K562 (cell line): ENCODE measurements around the gene REEP6. TPM values are rescaled to one million over a fixed set of nuclear protein-coding genes. Genes with fewer than 3 reads are reported as not detected.

Source experiments
- CBX2 ChIP-seq: fragments of 200-600 bp; sonication (generic); IDR thresholded peaks from one replicate; pipeline ENCODE4 v1.6.1; 2012; ENCODE audit warnings: mild to moderate bottlenecking, low read length, inconsistent platforms; ENCODE audit not compliant: insufficient read depth, poor library complexity, severe bottlenecking
- CHAMP1 ChIP-seq: fragments of 450-650 bp; IDR thresholded peaks from 2 replicates; pipeline ENCODE4 v1.6.1; 2016; ENCODE audit warnings: mild to moderate bottlenecking
- E2F5 ChIP-seq: sonication (generic); formaldehyde crosslinking; IDR thresholded peaks from 2 replicates; pipeline ENCODE4 v1.8.0; 2022; ENCODE audit warnings: mild to moderate bottlenecking, missing genetic modification reagents
- FOS ChIP-seq: IDR thresholded peaks from 3 replicates; pipeline ENCODE4 v1.6.1; 2011; ENCODE audit not compliant: insufficient read length; ENCODE audit errors: extremely low read depth
- FOXO4 ChIP-seq: fragments of 450-650 bp; formaldehyde crosslinking; IDR thresholded peaks from 2 replicates; pipeline ENCODE4 v1.4.0; 2020; ENCODE audit warnings: mild to moderate bottlenecking, moderate library complexity
- HNRNPH1 ChIP-seq: fragments of 200-400 bp; formaldehyde crosslinking; optimal IDR thresholded peaks from 2 replicates; pipeline ENCODE3; 2017; ENCODE audit warnings: low read depth, mild to moderate bottlenecking, low read length, moderate library complexity
- KDM1A ChIP-seq, 2 experiments: fragments of 450-650 bp; IDR thresholded peaks; 2 replicates each; pipeline ENCODE4 v1.6.1; 2016; ENCODE audit warnings: mild to moderate bottlenecking in 2 of 2
- KLF1 ChIP-seq: fragments of 450-650 bp; IDR thresholded peaks from 2 replicates; pipeline ENCODE4 v1.6.1; 2016; ENCODE audit warnings: missing genetic modification characterization, missing compliant biosample characterization
- RNF2 ChIP-seq: sonication (generic); IDR thresholded peaks from 2 replicates; pipeline ENCODE4 v1.6.1; 2016
- THAP12 ChIP-seq: fragments of 250-450 bp; sonication (Bioruptor Pico); IDR thresholded peaks from 2 replicates; pipeline ENCODE4 v1.9.0; 2021; ENCODE audit warnings: mild to moderate bottlenecking, inconsistent platforms
- THRB ChIP-seq: fragments of 450-650 bp; formaldehyde crosslinking; conservative IDR thresholded peaks from 2 replicates; pipeline ENCODE4 v1.4.0; 2022; ENCODE audit warnings: mild to moderate bottlenecking, missing genetic modification characterization
- VEZF1 ChIP-seq: fragments of 200-800 bp; sonication (Bioruptor generic); IDR thresholded peaks from 2 replicates; pipeline ENCODE4 v1.6.1; 2017; ENCODE audit warnings: missing genetic modification characterization, missing compliant biosample characterization
- ZBTB12 ChIP-seq: fragments of 250-450 bp; sonication (Bioruptor Pico); IDR thresholded peaks from 2 replicates; pipeline ENCODE4 v1.4.0; 2020
- ZNF347 ChIP-seq: fragments of 450-650 bp; formaldehyde crosslinking; IDR thresholded peaks from 2 replicates; pipeline ENCODE4 v1.4.0; 2020; ENCODE audit warnings: low read depth, mild to moderate bottlenecking, moderate library complexity
- polyA plus RNA-seq, 8 experiments: library from polyadenylated mRNA; depleted of rRNA in 4 of 8; stranded (reverse) in 5 of 8; unstranded in 3 of 8; fragments of >200 nt; fragmentation: Nextera tagmentation in 2 of 8; fragmentation: Illumina TruSeq in 1 of 8; extraction: Ambion mirVana in 2 of 8; extraction: Trizol in 1 of 8; gene quantifications; 2 replicates each; pipeline versions ENCODE4 v1.2.1 to v1.2.3, GENCODE V29; 2011 to 2014; ENCODE audit warnings: inconsistent platforms in 1 of 8, missing spikeins in 1 of 8
- total RNA-seq, 7 experiments: library from RNA; depleted of rRNA in 6 of 7; stranded (reverse); fragments of >200 nt in 6 of 7; fragmentation: Illumina TruSeq in 2 of 7; extraction: Trizol in 2 of 7; gene quantifications; 2 replicates each; pipeline versions ENCODE4 v1.2.1 to v1.2.3, GENCODE V29; 2011 to 2021; ENCODE audit warnings: low replicate concordance in 1 of 7

Gene REEP6
- total and polyA plus RNA-seq, 9 of the 15 experiments (the other 6 are each of a cell fraction or from before 2014, with no cell fraction given): 1.2 to 64.2 (median 12.7) TPM

GRCh38 chr19:1512671-1513498, 21.9 kb downstream of the REEP6 start, which contains the start of gene ADAMTSL5 (continued):
- TF ChIP-seq ZNF347 (CRISPR knock-in tag) (no peak), RNF2 (no peak), THRB (CRISPR knock-in tag) (no peak), CBX2 (no peak), ZBTB12 (CRISPR knock-in tag) (no peak), KLF1 (tag) (peak; percentile 53; the same call in 1 of the 2 replicates), HNRNPH1 (no peak), KDM1A (IDR thresholded peaks at IDR 0.05) (peak; percentile 90 to 94), FOS (no peak), E2F5 (CRISPR knock-in tag) (no peak), FOXO4 (CRISPR knock-in tag) (no peak), VEZF1 (CRISPR knock-in tag) (peak; percentile 82), CHAMP1 (no peak), THAP12 (CRISPR knock-in tag) (no peak; the same call in 1 of the 2 replicates)
